ACC112 (cell line): Measurements from ENCODE around the gene RAD23B.

Source experiments
- H2AFZ ChIP-seq: fragments of 200-600 bp; sonication (generic); one replicate; pipeline ENCODE4 v1.6.0; 2017; ENCODE audit warnings: antibody characterized with exemption, low read length; ENCODE audit not compliant: unreplicated experiment
- H3K27ac ChIP-seq: fragments of 200-600 bp; sonication (generic); 2 replicates; pipeline ENCODE4 v1.5.1; 2014; ENCODE audit warnings: low read depth, mild to moderate bottlenecking, antibody characterized with exemption, low read length, moderate library complexity
- H3K27me3 ChIP-seq: fragments of 200-600 bp; sonication (generic); 2 replicates; pipeline ENCODE4 v1.6.1; 2014; ENCODE audit warnings: mild to moderate bottlenecking, antibody characterized with exemption, low read length, moderate library complexity, mixed read lengths; ENCODE audit not compliant: insufficient read depth
- H3K36me3 ChIP-seq: fragments of 200-600 bp; sonication (generic); 2 replicates; pipeline ENCODE4 v1.6.1; 2016; ENCODE audit warnings: mild to moderate bottlenecking, antibody characterized with exemption, low read length, moderate library complexity, mixed read lengths; ENCODE audit not compliant: insufficient read depth
- H3K4me1 ChIP-seq: fragments of 200-600 bp; sonication (generic); one replicate; pipeline ENCODE4 v1.6.1; 2016; ENCODE audit warnings: low read length, mixed read lengths; ENCODE audit not compliant: insufficient read depth, unreplicated experiment, control insufficient read depth
- H3K4me3 ChIP-seq: fragments of 200-600 bp; sonication (generic); 2 replicates; pipeline ENCODE4 v1.5.1; 2014; ENCODE audit warnings: mild to moderate bottlenecking, low read depth, low read length
- H3K79me2 ChIP-seq: fragments of 200-600 bp; sonication (generic); one replicate; pipeline ENCODE4 v1.6.0; 2016; ENCODE audit warnings: low read length; ENCODE audit not compliant: control insufficient read depth, unreplicated experiment, insufficient read depth

The RAD23B gene

DNA sequence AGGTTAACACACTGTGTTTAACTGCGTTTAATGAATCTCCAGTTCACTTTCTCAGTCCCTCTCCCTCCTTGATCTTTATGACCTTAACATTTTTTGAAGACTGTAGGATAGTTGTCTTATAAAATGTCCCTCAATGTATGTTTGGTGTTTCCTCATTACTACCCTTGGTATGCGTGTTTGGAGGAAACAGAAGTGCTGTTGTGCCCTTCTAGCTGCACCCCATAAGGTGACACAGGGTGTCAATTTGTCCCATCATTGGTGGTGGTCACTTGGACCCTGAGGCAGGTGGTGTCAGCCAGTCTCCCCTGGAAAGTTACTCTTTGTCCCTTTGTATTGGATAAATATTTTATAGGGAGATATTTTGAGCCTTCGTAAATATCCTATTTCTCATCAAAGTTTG is 52.3 kb downstream of the RAD23B start:
- no peak overlapping the region for H3K27ac ChIP-seq
- no peak overlapping the region for H2AFZ ChIP-seq
- H3K36me3 ChIP-seq = peaks cover 58% of the 10 kb centered on the region
- H3K27me3 ChIP-seq = no peaks in the 10 kb centered on the region
- H3K4me3 ChIP-seq = no peak overlapping the region
- no peaks in the 10 kb centered on the region for H3K79me2 ChIP-seq
- H3K4me1 ChIP-seq = peaks cover 15% of the 10 kb centered on the region

DNA sequence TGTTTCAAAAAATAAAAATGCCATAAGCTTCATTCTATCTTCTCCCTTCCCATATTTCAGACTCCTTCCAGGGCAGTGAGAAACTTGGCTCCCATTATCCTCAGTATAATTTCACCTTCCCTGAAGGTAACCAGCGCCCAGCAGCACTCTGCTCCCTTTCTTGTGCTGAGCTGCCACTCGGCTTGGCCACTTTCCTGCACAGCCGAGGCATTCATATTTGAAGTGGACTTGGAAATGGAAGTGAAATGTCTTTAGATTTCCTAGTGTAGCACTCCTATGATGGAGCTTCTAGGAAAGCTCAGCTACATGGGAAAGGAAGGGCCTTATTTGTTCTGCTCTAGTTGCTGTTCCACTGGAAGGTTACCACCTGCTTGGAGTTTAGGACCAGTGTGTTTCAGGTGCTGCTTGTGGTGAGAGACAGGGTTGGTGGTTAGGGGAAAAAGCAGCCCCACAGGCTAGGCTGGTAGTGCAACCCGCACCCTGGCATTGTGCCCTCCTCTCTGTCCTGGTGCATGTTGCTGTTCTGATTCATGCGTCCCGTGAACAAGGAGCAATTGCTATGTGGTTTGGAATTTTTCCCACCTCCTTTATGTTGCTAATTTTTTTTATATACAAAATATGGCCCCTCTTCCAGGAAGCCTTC is 53.8 kb downstream of the RAD23B start:
- Histone ChIP-seq H3K79me2 (no peaks in the 10 kb centered on the region), H3K27ac (peak overlapping the region; percentile 51; the same call in 1 of the 2 replicates), H3K36me3 (peaks cover 44% of the 10 kb centered on the region), H3K4me1 (peaks cover 15% of the 10 kb centered on the region), H3K4me3 (no peak overlapping the region), H3K27me3 (no peaks in the 10 kb centered on the region), H2AFZ (no peak overlapping the region)

DNA sequence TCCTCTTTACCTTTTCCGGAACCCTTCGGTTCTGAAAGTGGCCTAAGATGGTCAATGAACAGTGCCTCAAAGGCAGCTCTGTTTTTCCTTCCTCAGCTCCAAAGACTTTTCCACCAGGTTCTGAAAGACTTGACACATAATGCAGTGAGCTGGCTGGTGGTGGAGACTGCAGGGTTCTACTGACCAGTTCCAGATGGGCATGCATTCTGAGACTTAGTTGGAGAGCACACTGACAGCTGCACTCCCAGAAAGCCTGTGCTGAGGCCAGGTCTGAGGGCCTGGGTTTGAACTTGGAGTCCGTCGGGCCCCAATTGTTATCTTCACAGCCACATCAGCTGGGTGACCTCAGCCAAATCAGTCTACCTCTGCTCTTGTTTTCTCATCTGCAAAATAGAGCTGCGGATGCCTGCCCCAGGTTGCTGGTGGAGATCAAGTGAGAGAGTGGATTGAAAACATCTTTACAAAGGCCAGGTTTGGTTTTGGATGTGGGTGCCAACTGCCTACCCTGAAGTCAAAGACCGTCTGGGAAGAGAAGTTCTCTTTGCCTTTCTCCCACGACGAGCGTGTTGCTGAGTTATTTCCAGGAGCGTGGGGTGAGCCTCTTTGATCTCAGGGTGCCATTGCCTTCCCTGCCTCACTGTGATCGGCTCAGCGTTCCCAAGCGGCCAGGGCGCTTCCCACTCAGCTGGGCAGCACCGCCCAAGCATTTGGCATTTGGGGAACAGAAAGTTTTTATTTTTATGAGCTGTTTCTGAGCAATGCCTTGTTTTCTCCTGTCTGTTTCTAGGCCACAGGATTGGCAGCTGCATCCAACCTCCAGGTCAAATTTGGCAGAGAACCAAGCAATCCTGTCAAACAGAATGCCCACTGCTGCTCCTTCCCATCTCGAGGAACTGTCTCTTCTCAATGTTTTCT is 54.9 kb downstream of the RAD23B start:
- Histone ChIP-seq H3K27me3 (no peaks in the 10 kb centered on the region), H3K27ac (peak overlapping the region; percentile 51; the same call in 1 of the 2 replicates), H2AFZ (no peak overlapping the region), H3K36me3 (peaks cover 33% of the 10 kb centered on the region), H3K79me2 (no peaks in the 10 kb centered on the region), H3K4me1 (peaks cover 15% of the 10 kb centered on the region), H3K4me3 (no peak overlapping the region)

DNA sequence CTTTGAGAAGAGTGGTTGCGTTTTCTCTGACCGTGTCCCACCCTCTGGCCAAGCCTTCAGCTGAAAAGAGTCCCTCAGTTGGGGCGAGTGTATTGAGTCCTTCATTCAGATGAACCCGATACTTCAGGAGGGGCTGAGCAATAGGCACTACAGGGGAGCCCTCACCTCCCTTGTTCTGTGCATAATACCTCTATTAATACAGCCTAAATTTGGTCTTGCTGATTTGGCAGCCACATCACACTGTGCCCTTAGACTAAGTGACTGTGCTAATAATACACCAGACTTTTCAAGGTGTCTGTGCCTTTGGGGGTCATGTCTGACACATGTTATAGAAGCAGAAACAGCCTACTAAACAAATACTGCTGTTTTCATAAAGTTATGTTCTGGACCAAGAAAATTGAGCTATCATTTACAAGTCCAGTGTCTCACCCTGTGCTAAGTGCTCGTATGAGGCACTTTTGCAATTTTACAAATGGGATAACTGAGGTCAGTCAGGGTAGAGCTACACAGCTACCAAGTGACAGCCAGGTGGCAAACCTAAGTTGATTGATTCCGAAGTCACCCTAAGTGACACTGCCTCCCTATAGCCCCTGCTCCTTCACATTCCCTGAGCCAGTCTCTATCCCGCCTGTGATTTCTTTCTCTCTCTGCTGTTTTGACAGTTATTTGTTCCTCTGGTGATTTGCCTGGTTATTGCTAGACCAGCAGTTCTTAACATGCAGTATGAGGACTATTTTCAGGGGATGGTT is 56.0 kb downstream of the RAD23B start:
- no peak overlapping the region for H3K4me3 ChIP-seq
- peaks cover 22% of the 10 kb centered on the region for H3K36me3 ChIP-seq
- H3K27ac ChIP-seq = no peak overlapping the region

DNA sequence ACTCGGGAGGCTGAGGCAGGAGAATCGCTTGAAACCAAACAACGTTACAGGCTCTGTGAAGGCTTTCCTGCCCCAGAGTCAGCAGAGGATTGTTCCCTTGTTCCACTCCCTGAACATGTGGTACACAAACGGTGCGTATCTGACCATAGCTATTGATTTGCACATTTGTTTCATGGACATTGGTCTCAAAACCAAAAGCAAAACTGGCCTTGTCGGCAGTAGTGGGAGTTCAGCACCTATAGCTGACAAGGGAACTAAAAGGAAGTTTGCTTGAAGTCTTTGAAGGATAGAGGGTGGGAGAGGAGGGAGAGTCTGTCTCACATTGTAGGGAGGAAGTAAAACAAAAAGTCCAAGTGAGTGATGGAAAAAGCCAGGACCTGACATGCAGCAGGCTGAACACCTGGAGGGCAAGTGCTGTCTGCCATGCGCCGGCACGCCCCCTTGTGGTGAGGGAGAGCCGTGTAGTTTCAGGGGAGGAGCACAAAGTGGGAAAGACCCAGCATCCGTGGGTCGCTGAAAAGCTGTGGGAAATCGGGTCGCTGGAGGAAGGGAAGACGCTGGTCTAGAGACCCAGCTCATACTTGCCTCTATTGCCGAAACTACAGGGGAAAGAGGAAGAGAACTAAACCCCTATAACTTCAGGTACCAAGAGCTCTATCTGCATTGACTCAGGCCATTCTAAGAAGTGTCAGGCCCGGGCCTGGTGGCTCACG is 58.0 kb downstream of the RAD23B start:
- Histone ChIP-seq H3K4me3 (no peak overlapping the region), H3K36me3 (peaks cover 8% of the 10 kb centered on the region; the same call in 1 of the 2 replicates), H3K27ac (no peak overlapping the region), H3K27me3 (no peaks in the 10 kb centered on the region), H3K4me1 (peaks cover 13% of the 10 kb centered on the region), H2AFZ (no peak overlapping the region), H3K79me2 (no peaks in the 10 kb centered on the region)

More for the DNA sequence above, 56.0 kb downstream of the RAD23B start:
- Histone ChIP-seq H3K4me1 (peaks cover 15% of the 10 kb centered on the region), H2AFZ (no peak overlapping the region), H3K27me3 (no peaks in the 10 kb centered on the region), H3K79me2 (no peaks in the 10 kb centered on the region)

DNA sequence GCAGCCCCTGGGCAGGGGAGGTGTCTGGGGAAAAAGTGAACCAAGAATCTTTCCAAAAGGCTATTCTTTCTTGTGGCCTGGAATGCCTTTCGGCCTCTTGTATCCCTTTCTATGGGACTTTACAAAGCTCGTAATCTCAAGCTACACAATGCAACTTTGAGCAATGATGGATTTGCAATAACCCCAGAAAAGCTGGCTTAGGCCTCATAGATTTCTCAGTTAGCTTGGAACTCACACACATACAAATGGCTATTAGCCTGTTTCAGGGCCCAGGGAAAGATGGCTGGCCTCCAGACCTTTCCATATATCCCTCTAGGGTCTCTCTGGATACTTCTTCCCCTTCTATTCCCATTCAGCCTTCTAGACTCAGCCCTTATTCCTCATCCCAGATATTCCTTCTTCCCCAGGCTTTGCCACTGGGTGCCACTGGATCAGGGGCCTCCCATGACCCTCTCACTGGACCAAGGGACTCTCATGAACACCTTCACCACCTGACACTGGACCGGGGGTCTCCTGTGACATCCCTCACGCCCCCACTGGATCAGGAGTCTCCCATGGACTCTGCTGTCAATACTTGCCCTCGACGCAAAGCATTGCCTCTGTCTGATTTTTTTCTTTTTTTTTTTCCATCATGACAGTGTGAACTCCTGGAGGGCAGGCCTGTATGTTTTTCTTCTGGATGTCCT is 59.5 kb downstream of the RAD23B start:
- H3K79me2 ChIP-seq = no peaks in the 10 kb centered on the region
- no peaks in the 10 kb centered on the region for H3K4me1 ChIP-seq
- no peak overlapping the region for H3K27ac ChIP-seq
- no peaks in the 10 kb centered on the region for H3K27me3 ChIP-seq
- no peak overlapping the region for H2AFZ ChIP-seq
- H3K4me3 ChIP-seq = no peak overlapping the region
- peaks cover 8% of the 10 kb centered on the region; the same call in 1 of the 2 replicates for H3K36me3 ChIP-seq

DNA sequence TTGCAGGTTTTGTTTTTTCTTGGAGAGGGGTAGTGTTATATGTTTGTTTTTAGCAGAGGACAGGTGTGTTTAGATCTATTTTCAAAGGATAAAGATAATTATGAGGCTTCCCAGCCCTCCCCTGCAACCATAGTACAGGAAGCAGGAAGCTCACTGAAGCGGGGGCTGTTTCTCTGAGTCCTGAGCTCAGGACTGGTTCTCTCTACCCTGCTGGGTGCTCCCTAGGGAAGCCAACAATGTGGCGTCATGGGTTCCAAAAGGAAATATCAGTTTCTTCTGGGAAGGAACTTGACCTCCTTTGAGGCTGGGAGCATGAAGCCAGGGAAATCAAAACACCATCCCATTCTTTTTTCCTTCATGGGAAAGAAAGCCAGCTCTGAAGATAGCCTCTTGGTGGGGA is 62.2 kb downstream of the RAD23B start:
- H3K79me2 ChIP-seq = no peaks in the 10 kb centered on the region
- no peak overlapping the region for H3K27ac ChIP-seq
- H3K4me3 ChIP-seq = no peak overlapping the region
- no peaks in the 10 kb centered on the region for H3K4me1 ChIP-seq
- peaks cover 11% of the 10 kb centered on the region for H3K27me3 ChIP-seq
- H2AFZ ChIP-seq = no peak overlapping the region
- no peaks in the 10 kb centered on the region for H3K36me3 ChIP-seq

DNA sequence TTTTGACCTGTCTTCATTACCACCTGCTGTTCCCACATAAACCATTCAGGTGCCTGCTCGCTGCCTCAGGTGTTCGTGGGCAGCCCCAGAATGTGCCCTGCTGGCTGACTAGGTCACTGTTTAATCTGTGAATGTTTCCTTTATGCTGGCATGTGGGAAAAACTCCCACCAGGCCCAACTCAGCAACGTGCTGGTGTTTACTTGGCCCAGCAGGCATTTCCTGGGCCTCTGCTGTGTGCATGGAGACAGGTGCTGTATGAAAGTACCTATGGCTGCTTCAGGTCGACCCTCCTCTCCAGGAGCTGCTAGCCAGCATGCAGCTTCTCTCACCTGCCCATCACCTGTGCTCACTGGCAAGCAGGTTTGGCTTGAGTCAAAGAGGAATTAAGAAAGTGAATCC is 65.8 kb downstream of the RAD23B start:
- Histone ChIP-seq H3K36me3 (no peaks in the 10 kb centered on the region), H2AFZ (no peak overlapping the region), H3K27ac (no peak overlapping the region), H3K27me3 (peaks cover 23% of the 10 kb centered on the region), H3K4me1 (no peaks in the 10 kb centered on the region), H3K79me2 (no peaks in the 10 kb centered on the region), H3K4me3 (no peak overlapping the region)

DNA sequence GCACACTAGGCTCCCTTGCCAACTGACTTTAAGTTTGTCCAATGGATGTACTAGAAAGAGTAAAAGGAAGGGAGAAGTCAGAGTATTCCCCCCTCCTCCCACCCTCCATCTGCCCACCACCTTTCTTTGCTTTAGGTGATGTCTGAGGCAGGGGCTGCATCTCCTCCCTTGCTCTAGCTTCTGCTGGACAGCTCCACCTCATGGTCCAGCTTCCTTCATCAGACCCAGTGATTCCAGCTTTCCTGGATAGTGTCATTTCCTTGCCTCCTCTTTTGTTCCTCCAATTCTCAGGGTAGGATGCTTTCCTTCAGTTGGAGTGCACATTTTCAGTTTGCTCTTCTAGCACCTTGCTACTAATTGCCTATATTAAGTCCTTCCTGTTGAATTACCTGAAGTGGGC is 67.4 kb downstream of the RAD23B start:
- H3K4me3 ChIP-seq = no peak overlapping the region
- H3K4me1 ChIP-seq = no peaks in the 10 kb centered on the region
- H3K36me3 ChIP-seq = no peaks in the 10 kb centered on the region
- H3K27ac ChIP-seq = no peak overlapping the region
- H3K27me3 ChIP-seq = peaks cover 36% of the 10 kb centered on the region
- H3K79me2 ChIP-seq = no peaks in the 10 kb centered on the region
- H2AFZ ChIP-seq = no peak overlapping the region
